ENCODE measurements around the gene SDR9C7. TPM values are rescaled to one million over a fixed set of nuclear protein-coding genes. Genes with fewer than 3 reads are reported as not detected.

SDR9C7 gene
- total RNA-seq, 1 experiment from 2014 or later = not detected

DNA sequence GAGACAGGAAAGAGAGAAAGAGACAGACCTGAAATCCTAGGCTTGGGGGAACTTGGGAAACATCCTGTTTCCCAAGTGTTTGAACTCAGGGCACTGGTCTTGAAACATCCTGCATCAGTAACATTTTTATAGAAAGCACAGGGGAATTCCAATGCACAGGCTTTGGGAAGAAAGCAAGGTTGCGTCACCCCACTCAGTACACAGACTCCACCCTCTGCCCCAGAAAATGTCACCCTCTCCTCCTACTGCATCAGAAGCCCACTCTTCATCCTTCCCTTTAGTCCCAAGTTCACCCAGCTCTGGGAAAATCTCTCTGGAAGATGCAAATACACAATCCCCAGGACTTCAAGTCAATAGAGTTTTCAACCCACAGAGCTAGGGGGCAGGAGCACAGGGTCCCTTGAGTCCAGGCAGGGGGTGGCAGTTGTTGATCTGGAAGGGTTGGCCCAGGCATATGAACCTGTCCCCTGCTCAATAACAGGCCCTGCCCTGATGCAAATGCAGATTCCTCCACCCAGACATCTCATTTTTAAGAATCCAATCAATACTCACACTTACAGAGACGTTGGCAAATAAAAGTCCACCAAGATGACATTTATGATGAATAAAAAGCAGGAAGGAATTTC is 21.5 kb upstream of the SDR9C7 start:
- no peaks in the 10 kb centered on the region for H3K4me1 ChIP-seq (ENCODE audit: control insufficient read depth in 1 of 2, insufficient read depth in 2 of 2, low read length in 2 of 2)
- H3K36me3 ChIP-seq (ENCODE audit: control insufficient read depth in 1 of 2, insufficient read depth in 2 of 2, low read length in 2 of 2) = no peaks in the 10 kb centered on the region
- no peak overlapping the region for H3K4me2 ChIP-seq (ENCODE audit: low read length)
- no peak overlapping the region for H3K9ac ChIP-seq (ENCODE audit: low read length)
- H3K4me3 ChIP-seq (replicated peaks in 1 of 2; ENCODE audit: low read depth in 1 of 2, low read length in 2 of 2) = no peak overlapping the region
- no peak overlapping the region for H3K27ac ChIP-seq (ENCODE audit: low read depth, low read length)
- intact Hi-C loops (cut with micrococcal nuclease) = no loop called here
- no peaks in the 10 kb centered on the region for H4K20me1 ChIP-seq (ENCODE audit: insufficient read depth)
- ChIA-PET RAD21 (ENCODE audit: low non-redundant PET in 1 of 2, low total read pairs in 2 of 2, uncharacterized antibody in 2 of 2, unreplicated experiment in 2 of 2) (no interaction called here), CTCF (no interaction called here), POLR2A (no interaction called here)
- no peak for ATAC-seq
- no peak for TF ChIP-seq CBX3 (IDR thresholded peaks at IDR 0.05; ENCODE audit: low read depth)
- TF ChIP-seq SRF (IDR thresholded peaks at IDR 0.05; ENCODE audit: low read depth) = no peak
- TF ChIP-seq FOSL1 (IDR thresholded peaks at IDR 0.05; ENCODE audit: low read depth) = no peak
- no peak for TF ChIP-seq POLR2AphosphoS5 (IDR thresholded peaks at IDR 0.05; ENCODE audit: low read depth, low read length)
- no peaks in the 10 kb centered on the region for H3K9me2 ChIP-seq (ENCODE audit: insufficient read depth)
- no peaks in the 10 kb centered on the region for H3K27me3 ChIP-seq (ENCODE audit: insufficient read depth, low read length)
- BruUV-seq (replicated peaks) = no TSS peak
- no peak overlapping the region for H2AFZ ChIP-seq (ENCODE audit: low read depth, low read length, poor library complexity, severe bottlenecking)
- no peaks in the 10 kb centered on the region for H3K9me3 ChIP-seq (ENCODE audit: control insufficient read depth in 1 of 2, insufficient read depth in 1 of 2, low read depth in 1 of 2, low read length in 2 of 2)
- H3K79me2 ChIP-seq (ENCODE audit: insufficient read depth, low read length) = no peaks in the 10 kb centered on the region
- no peak for DNase-seq (ENCODE audit: low read depth, low spot score)

DNA sequence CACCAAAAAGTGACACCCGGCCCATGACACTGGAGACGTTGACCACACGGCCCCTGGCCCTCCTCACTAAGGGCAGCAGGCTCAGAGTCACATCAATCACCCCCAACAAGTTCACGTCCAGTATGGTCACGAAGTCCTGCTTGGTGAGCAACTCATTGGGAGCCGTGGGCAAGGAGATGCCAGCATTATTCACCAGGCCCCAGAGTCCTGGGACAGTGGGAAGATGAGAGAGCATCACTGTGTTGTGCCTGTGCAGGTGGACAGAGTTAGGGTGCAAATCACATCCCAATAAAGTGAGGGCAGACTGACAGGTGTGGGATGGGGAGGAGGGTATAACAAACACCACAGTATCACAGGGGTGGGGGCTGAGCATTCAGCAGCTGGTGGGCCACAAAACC is 20.7 kb upstream of the SDR9C7 start:
- Histone ChIP-seq H2AFZ (ENCODE audit: low read depth, low read length, poor library complexity, severe bottlenecking) (no peak overlapping the region), H3K9me2 (ENCODE audit: insufficient read depth) (no peaks in the 10 kb centered on the region), H3K9ac (ENCODE audit: low read length) (no peak overlapping the region), H3K36me3 (ENCODE audit: control insufficient read depth in 1 of 2, insufficient read depth in 2 of 2, low read length in 2 of 2) (no peaks in the 10 kb centered on the region), H3K4me2 (ENCODE audit: low read length) (no peak overlapping the region), H3K4me3 (replicated peaks in 1 of 2; ENCODE audit: low read depth in 1 of 2, low read length in 2 of 2) (no peak overlapping the region), H3K4me1 (ENCODE audit: control insufficient read depth in 1 of 2, insufficient read depth in 2 of 2, low read length in 2 of 2) (peaks cover 0 to 4% of the 10 kb centered on the region in 2 experiments; a peak in 1 of 4 replicates), H3K27me3 (ENCODE audit: insufficient read depth, low read length) (no peaks in the 10 kb centered on the region), H3K27ac (ENCODE audit: low read depth, low read length) (no peak overlapping the region), H3K79me2 (ENCODE audit: insufficient read depth, low read length) (no peaks in the 10 kb centered on the region), H4K20me1 (ENCODE audit: insufficient read depth) (no peaks in the 10 kb centered on the region), H3K9me3 (ENCODE audit: control insufficient read depth in 1 of 2, insufficient read depth in 1 of 2, low read depth in 1 of 2, low read length in 2 of 2) (no peaks in the 10 kb centered on the region)
- no TSS peak for BruUV-seq (replicated peaks)
- CTCF ChIA-PET = no interaction called here
- intact Hi-C loops (cut with micrococcal nuclease) = no loop called here
- TF ChIP-seq ELF1 (IDR thresholded peaks at IDR 0.05; ENCODE audit: borderline replicate concordance, low read depth) (no peak), YY1 (IDR thresholded peaks at IDR 0.05; ENCODE audit: extremely low read depth, insufficient replicate concordance, low read depth, low read length) (no peak), ZFX (IDR thresholded peaks at IDR 0.05) (no peak), CBX3 (IDR thresholded peaks at IDR 0.05; ENCODE audit: low read depth) (no peak)
- ATAC-seq = no peak
- RAD21 ChIA-PET (ENCODE audit: low non-redundant PET in 1 of 2, low total read pairs in 2 of 2, uncharacterized antibody in 2 of 2, unreplicated experiment in 2 of 2) = no interaction called here
- DNase-seq (ENCODE audit: low read depth, low spot score) = no peak
- POLR2A ChIA-PET = no interaction called here
